GM23338 (cell line): ENCODE measurements around the gene UIMC1. TPM values are rescaled to one million over a fixed set of nuclear protein-coding genes. Genes with fewer than 3 reads are reported as not detected.

Experiments
- ATAC-seq: fragments of 200-7000 bp; cut with Tn5 transposase; 3 replicates; pipeline ENCODE4 v1.9.1; 2020
- DNase-seq: peaks from one replicate; pipeline ENCODE4 v3.0.0-alpha.2; 2015; ENCODE audit warnings: low spot score
- H2AFZ ChIP-seq: fragments of 200-600 bp; sonication (generic); 2 replicates; pipeline ENCODE4 v1.8.0; 2016; ENCODE audit warnings: antibody characterized with exemption, mild to moderate bottlenecking, moderate library complexity
- H3F3A ChIP-seq: fragments of 200-600 bp; sonication (generic); replicated peaks from 2 replicates; pipeline ENCODE4 v1.8.0; 2017; ENCODE audit warnings: antibody characterized with exemption, mixed run types, low read depth
- H3K27ac ChIP-seq: fragments of 200-600 bp; sonication (generic); 2 replicates; pipeline ENCODE4 v1.6.1; 2016; ENCODE audit warnings: low read depth
- H3K27me3 ChIP-seq: fragments of 200-600 bp; sonication (generic); 2 replicates; pipeline ENCODE4 v1.8.0; 2016; ENCODE audit warnings: mild to moderate bottlenecking, mixed run types, moderate library complexity; ENCODE audit not compliant: insufficient read depth
- H3K36me3 ChIP-seq: fragments of 200-600 bp; sonication (generic); 2 replicates; pipeline ENCODE4 v1.8.0; 2016; ENCODE audit warnings: mild to moderate bottlenecking; ENCODE audit not compliant: insufficient read depth
- H3K4me1 ChIP-seq: fragments of 200-600 bp; sonication (generic); 2 replicates; pipeline ENCODE4 v1.8.0; 2016; ENCODE audit warnings: mild to moderate bottlenecking, moderate library complexity; ENCODE audit not compliant: insufficient read depth
- H3K4me2 ChIP-seq: fragments of 200-600 bp; sonication (generic); 2 replicates; pipeline ENCODE4 v1.7.1; 2017; ENCODE audit warnings: mixed run types
- H3K4me3 ChIP-seq: fragments of 200-600 bp; sonication (generic); 2 replicates; pipeline ENCODE4 v1.6.1; 2016; ENCODE audit warnings: mixed run types
- H3K79me2 ChIP-seq: fragments of 200-600 bp; sonication (generic); replicated peaks from 2 replicates; pipeline ENCODE4 v1.8.0; 2017; ENCODE audit warnings: mild to moderate bottlenecking; ENCODE audit not compliant: insufficient read depth
- H3K9me2 ChIP-seq: fragments of 200-600 bp; sonication (generic); 2 replicates; pipeline ENCODE4 v1.8.0; 2017; ENCODE audit not compliant: insufficient read depth
- H4K20me1 ChIP-seq: fragments of 200-600 bp; sonication (generic); replicated peaks from 2 replicates; pipeline ENCODE4 v1.8.0; 2017; ENCODE audit warnings: mild to moderate bottlenecking; ENCODE audit not compliant: insufficient read depth
- H3K27ac Mint-ChIP-seq: 2 replicates; pipeline ENCODE4 v1.8.0; 2020; ENCODE audit warnings: inconsistent platforms, mild to moderate bottlenecking, moderate library complexity, mixed read lengths
- H3K27me3 Mint-ChIP-seq: 3 replicates; pipeline ENCODE4 v1.8.0; 2022; ENCODE audit warnings: low read depth, mild to moderate bottlenecking, moderate library complexity, mixed read lengths, inconsistent platforms; ENCODE audit not compliant: insufficient read depth, poor library complexity
- H3K36me3 Mint-ChIP-seq: 3 replicates; pipeline ENCODE4 v1.8.0; 2021; ENCODE audit warnings: low read depth, mild to moderate bottlenecking, inconsistent platforms, moderate library complexity, mixed read lengths
- H3K4me1 Mint-ChIP-seq: 3 replicates; pipeline ENCODE4 v1.8.0; 2020; ENCODE audit warnings: mild to moderate bottlenecking, inconsistent platforms, mixed read lengths
- H3K4me3 Mint-ChIP-seq: 3 replicates; pipeline ENCODE4 v1.8.0; 2021; ENCODE audit warnings: moderate library complexity, mild to moderate bottlenecking, inconsistent platforms, mixed read lengths
- H3K9me3 Mint-ChIP-seq: 3 replicates; pipeline ENCODE4 v1.8.0; 2020; ENCODE audit warnings: moderate library complexity, mild to moderate bottlenecking, inconsistent platforms, mixed read lengths
- CREB1 ChIP-seq: fragments of 250-450 bp; sonication (Bioruptor Pico); IDR thresholded peaks from 2 replicates; pipeline ENCODE4 v1.5.0; 2020; ENCODE audit warnings: low read depth, mild to moderate bottlenecking, moderate library complexity
- CTCF ChIP-seq, 2 experiments: fragments of 200-600 bp in 1 of 2; sonication (generic) in 1 of 2; conservative IDR thresholded peaks; 2 replicates each; pipeline versions ENCODE4 v1.5.1 to v1.6.1; 2016 to 2017; ENCODE audit warnings: antibody characterized with exemption in 2 of 2, low read depth in 2 of 2, mild to moderate bottlenecking in 2 of 2, moderate library complexity in 1 of 2
- ETS1 ChIP-seq: IDR thresholded peaks from 2 replicates; pipeline ENCODE4 v1.6.1; 2016; ENCODE audit warnings: antibody characterized with exemption
- EZH2 ChIP-seq: fragments of 200-600 bp; sonication (generic); IDR thresholded peaks from one replicate; pipeline ENCODE4 v1.8.0; 2017; ENCODE audit warnings: antibody characterized with exemption, mild to moderate bottlenecking, low read depth; ENCODE audit not compliant: unreplicated experiment
- EZH2phosphoT487 ChIP-seq: fragments of 200-600 bp; sonication (generic); IDR thresholded peaks from one replicate; pipeline ENCODE4 v1.8.1; 2018; ENCODE audit warnings: antibody characterized with exemption; ENCODE audit not compliant: unreplicated experiment
- JUNB ChIP-seq: IDR thresholded peaks from one replicate; pipeline ENCODE4 v1.6.1; 2016; ENCODE audit warnings: antibody characterized with exemption; ENCODE audit not compliant: unreplicated experiment
- NANOG ChIP-seq: IDR thresholded peaks from 2 replicates; pipeline ENCODE4 v1.6.1; 2016; ENCODE audit warnings: antibody characterized with exemption, borderline replicate concordance
- POLR2AphosphoS5 ChIP-seq: IDR thresholded peaks from 2 replicates; pipeline ENCODE4 v1.6.1; 2016; ENCODE audit warnings: antibody characterized with exemption, low read depth
- STAT1 ChIP-seq: IDR thresholded peaks from one replicate; pipeline ENCODE4 v1.6.1; 2016; ENCODE audit warnings: antibody characterized with exemption; ENCODE audit not compliant: unreplicated experiment
- ZNF114 ChIP-seq: fragments of 250-450 bp; sonication (Bioruptor Pico); IDR thresholded peaks from 2 replicates; pipeline ENCODE4 v1.5.0; 2020; ENCODE audit warnings: mild to moderate bottlenecking, moderate library complexity
- ZNF331 ChIP-seq: fragments of 250-450 bp; sonication (Bioruptor Pico); IDR thresholded peaks from 2 replicates; pipeline ENCODE4 v1.5.0; 2020; ENCODE audit warnings: low read depth, mild to moderate bottlenecking, moderate library complexity
- ZNF462 ChIP-seq: fragments of 250-450 bp; sonication (Bioruptor Pico); IDR thresholded peaks from 2 replicates; pipeline ENCODE4 v1.5.0; 2020; ENCODE audit warnings: mild to moderate bottlenecking, moderate library complexity
- polyA plus RNA-seq: library from polyadenylated mRNA; unstranded; fragments of >200 nt; fragmentation: Nextera tagmentation; extraction: Ambion mirVana; gene quantifications from 2 replicates; pipeline ENCODE4 v1.2.1, GENCODE V29; 2016
- total RNA-seq: library from RNA; depleted of rRNA; stranded (reverse); fragments of >200 nt; shearing (Covaris generic); gene quantifications from 2 replicates; pipeline ENCODE4 v1.2.3, GENCODE V29; 2014
- TF ChIP-seq, protein P1 (sequence below): IDR thresholded peaks from one replicate; pipeline ENCODE4 v1.6.1; 2018; ENCODE audit warnings: antibody characterized with exemption; ENCODE audit not compliant: unreplicated experiment

UIMC1 gene
- total and polyA plus RNA-seq, 2 experiments from 2014 or later, result 36.4 to 40.1 TPM

DNA sequence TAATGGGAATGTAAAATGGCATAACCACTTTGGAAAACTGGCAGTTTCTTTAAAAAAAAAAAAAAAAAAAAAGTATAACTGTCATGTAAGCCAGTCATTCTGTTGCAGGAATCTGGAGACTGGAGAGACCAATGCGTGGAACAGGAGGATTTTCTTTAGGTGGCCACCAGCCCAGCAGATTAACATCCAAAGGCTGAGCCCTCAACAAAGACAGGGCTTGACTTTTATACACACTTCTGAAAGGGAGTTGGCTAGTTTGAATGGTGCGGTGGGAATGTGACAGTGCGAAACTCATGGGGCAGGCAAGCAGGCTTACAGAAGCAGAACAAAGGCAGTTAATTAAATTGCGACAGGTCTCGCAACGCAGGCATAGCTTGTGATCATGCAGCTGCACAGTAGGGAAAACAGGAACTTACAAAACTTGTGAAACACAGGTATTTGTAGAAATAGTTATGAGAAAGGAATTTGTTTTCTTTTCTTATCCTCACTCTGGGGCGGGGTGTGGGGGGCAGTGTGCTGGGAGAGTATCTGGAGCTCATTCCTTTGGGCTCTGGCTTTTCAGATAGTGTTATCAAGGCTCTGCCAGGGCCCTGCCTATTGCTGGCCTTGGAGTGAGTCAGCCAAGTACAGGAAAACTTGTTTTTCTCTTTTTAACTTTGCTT lies 12.0 kb downstream of the UIMC1 start:
- Histone ChIP-seq H3K27ac (no peak overlapping the region), H4K20me1 (peaks cover 42% of the 10 kb centered on the region), H3F3A (no peaks in the 10 kb centered on the region), H2AFZ (no peak overlapping the region), H3K4me2 (no peak overlapping the region), H3K9me2 (no peaks in the 10 kb centered on the region), H3K79me2 (peaks cover 99% of the 10 kb centered on the region), H3K36me3 (peaks cover 6% of the 10 kb centered on the region; the same call in 1 of the 2 replicates), H3K27me3 (no peaks in the 10 kb centered on the region), H3K4me1 (no peaks in the 10 kb centered on the region), H3K4me3 (no peak overlapping the region)
- Mint-ChIP-seq H3K4me3 (no peak overlapping the region), H3K27me3 (peaks cover 2% of the 10 kb centered on the region), H3K9me3 (peaks cover 22% of the 10 kb centered on the region), H3K36me3 (peaks cover 27% of the 10 kb centered on the region), H3K27ac (no peak overlapping the region), H3K4me1 (no peaks in the 10 kb centered on the region)
- no peak for TF ChIP-seq POLR2AphosphoS5
- no peak for TF ChIP-seq ZNF462
- TF ChIP-seq CTCF (conservative IDR thresholded peaks at IDR 0.05; ENCODE audit: low read depth in 2 of 2), result no peak
- TF ChIP-seq STAT1, result no peak
- no peak for TF ChIP-seq CREB1 (CRISPR knock-in tag)
- TF ChIP-seq EZH2, result no peak
- TF ChIP-seq JUNB, result no peak
- no peak for TF ChIP-seq ZNF114
- no peak for TF ChIP-seq NANOG
- TF ChIP-seq, protein P1, sequence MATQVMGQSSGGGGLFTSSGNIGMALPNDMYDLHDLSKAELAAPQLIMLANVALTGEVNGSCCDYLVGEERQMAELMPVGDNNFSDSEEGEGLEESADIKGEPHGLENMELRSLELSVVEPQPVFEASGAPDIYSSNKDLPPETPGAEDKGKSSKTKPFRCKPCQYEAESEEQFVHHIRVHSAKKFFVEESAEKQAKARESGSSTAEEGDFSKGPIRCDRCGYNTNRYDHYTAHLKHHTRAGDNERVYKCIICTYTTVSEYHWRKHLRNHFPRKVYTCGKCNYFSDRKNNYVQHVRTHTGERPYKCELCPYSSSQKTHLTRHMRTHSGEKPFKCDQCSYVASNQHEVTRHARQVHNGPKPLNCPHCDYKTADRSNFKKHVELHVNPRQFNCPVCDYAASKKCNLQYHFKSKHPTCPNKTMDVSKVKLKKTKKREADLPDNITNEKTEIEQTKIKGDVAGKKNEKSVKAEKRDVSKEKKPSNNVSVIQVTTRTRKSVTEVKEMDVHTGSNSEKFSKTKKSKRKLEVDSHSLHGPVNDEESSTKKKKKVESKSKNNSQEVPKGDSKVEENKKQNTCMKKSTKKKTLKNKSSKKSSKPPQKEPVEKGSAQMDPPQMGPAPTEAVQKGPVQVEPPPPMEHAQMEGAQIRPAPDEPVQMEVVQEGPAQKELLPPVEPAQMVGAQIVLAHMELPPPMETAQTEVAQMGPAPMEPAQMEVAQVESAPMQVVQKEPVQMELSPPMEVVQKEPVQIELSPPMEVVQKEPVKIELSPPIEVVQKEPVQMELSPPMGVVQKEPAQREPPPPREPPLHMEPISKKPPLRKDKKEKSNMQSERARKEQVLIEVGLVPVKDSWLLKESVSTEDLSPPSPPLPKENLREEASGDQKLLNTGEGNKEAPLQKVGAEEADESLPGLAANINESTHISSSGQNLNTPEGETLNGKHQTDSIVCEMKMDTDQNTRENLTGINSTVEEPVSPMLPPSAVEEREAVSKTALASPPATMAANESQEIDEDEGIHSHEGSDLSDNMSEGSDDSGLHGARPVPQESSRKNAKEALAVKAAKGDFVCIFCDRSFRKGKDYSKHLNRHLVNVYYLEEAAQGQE, result no peak
- no peak for TF ChIP-seq ETS1
- no peak for TF ChIP-seq ZNF331 (CRISPR knock-in tag)
- TF ChIP-seq EZH2phosphoT487, result no peak
- no peak for ATAC-seq
- peak; percentile 13 for DNase-seq
